H9 (cell line): ENCODE results near the gene HOXB6. TPM values are rescaled to one million over a fixed set of nuclear protein-coding genes. Genes with fewer than 3 reads are reported as not detected.

Experiments used
- DNase-seq: peaks from one replicate; pipeline ENCODE4 v3.0.0-alpha.2; 2017
- H2AFZ ChIP-seq: one replicate; pipeline ENCODE4 v1.6.1; 2013; ENCODE audit warnings: mild to moderate bottlenecking, low read length, control low read depth, moderate library complexity
- H2AK5ac ChIP-seq: 2 replicates; pipeline ENCODE4 v1.6.1; 2013; ENCODE audit warnings: low read length, control low read depth, mixed read lengths; ENCODE audit not compliant: insufficient read length
- H2BK120ac ChIP-seq: one replicate; pipeline ENCODE4 v1.6.1; 2013; ENCODE audit warnings: low read depth, mild to moderate bottlenecking, low read length, control low read depth, inconsistent platforms; ENCODE audit not compliant: poor library complexity, severe bottlenecking
- H2BK12ac ChIP-seq: 2 replicates; pipeline ENCODE4 v1.6.1; 2013; ENCODE audit warnings: low read length, control low read depth, mixed read lengths, low read depth; ENCODE audit not compliant: insufficient read length
- H2BK15ac ChIP-seq: 2 replicates; pipeline ENCODE4 v1.6.1; 2013; ENCODE audit warnings: low read depth, low read length, control low read depth
- H2BK20ac ChIP-seq: one replicate; pipeline ENCODE4 v1.6.1; 2013; ENCODE audit warnings: low read depth, mild to moderate bottlenecking, low read length, control low read depth, inconsistent platforms; ENCODE audit not compliant: poor library complexity, severe bottlenecking
- H2BK5ac ChIP-seq: 2 replicates; pipeline ENCODE4 v1.6.1; 2013; ENCODE audit warnings: low read length, control low read depth, mixed read lengths; ENCODE audit not compliant: insufficient read length
- H3K14ac ChIP-seq: 2 replicates; pipeline ENCODE4 v1.6.1; 2013; ENCODE audit warnings: low read length, control low read depth; ENCODE audit not compliant: insufficient read depth
- H3K18ac ChIP-seq: 2 replicates; pipeline ENCODE4 v1.6.1; 2013; ENCODE audit warnings: low read depth, mild to moderate bottlenecking, mixed read lengths, low read length, control low read depth; ENCODE audit not compliant: insufficient read length
- H3K23ac ChIP-seq: 2 replicates; pipeline ENCODE4 v1.6.1; 2013; ENCODE audit warnings: low read length, control low read depth, mixed read lengths, low read depth; ENCODE audit not compliant: insufficient read length
- H3K23me2 ChIP-seq: 2 replicates; pipeline ENCODE4 v1.6.1; 2013; ENCODE audit warnings: low read depth, mild to moderate bottlenecking, mixed read lengths, low read length, control low read depth; ENCODE audit not compliant: insufficient read length, poor library complexity, severe bottlenecking
- H3K27ac ChIP-seq: 2 replicates; pipeline ENCODE4 v1.5.1; 2013; ENCODE audit warnings: low read length, control low read depth, mixed read lengths, low read depth; ENCODE audit not compliant: insufficient read length
- H3K27me3 ChIP-seq: 2 replicates; pipeline ENCODE4 v1.6.1; 2013; ENCODE audit warnings: low read length, control low read depth, inconsistent platforms; ENCODE audit not compliant: insufficient read depth
- H3K4ac ChIP-seq: 2 replicates; pipeline ENCODE4 v1.6.1; 2013; ENCODE audit warnings: low read depth, mild to moderate bottlenecking, control low read depth, inconsistent platforms, low read length, moderate library complexity
- H3K4me1 ChIP-seq: 2 replicates; pipeline ENCODE4 v1.6.1; 2013; ENCODE audit warnings: low read length, control low read depth, inconsistent platforms; ENCODE audit not compliant: insufficient read depth
- H3K4me2 ChIP-seq: 2 replicates; pipeline ENCODE4 v1.6.1; 2013; ENCODE audit warnings: low read length, control low read depth, mixed read lengths; ENCODE audit not compliant: insufficient read length, insufficient read depth
- H3K56ac ChIP-seq: 2 replicates; pipeline ENCODE4 v1.6.1; 2013; ENCODE audit warnings: low read depth, mild to moderate bottlenecking, mixed read lengths, low read length, control low read depth; ENCODE audit not compliant: insufficient read length
- H3K79me1 ChIP-seq: 2 replicates; pipeline ENCODE4 v1.6.1; 2013; ENCODE audit warnings: low read depth, mild to moderate bottlenecking, moderate library complexity, low read length, control low read depth, inconsistent platforms; ENCODE audit not compliant: insufficient read depth, poor library complexity, severe bottlenecking
- H3K79me2 ChIP-seq: 2 replicates; pipeline ENCODE4 v1.6.1; 2013; ENCODE audit warnings: low read length, control low read depth, inconsistent platforms; ENCODE audit not compliant: insufficient read depth
- H3K9ac ChIP-seq: 2 replicates; pipeline ENCODE4 v1.6.1; 2013; ENCODE audit warnings: low read length, control low read depth, mixed read lengths; ENCODE audit not compliant: insufficient read length; ENCODE audit errors: extremely low read depth
- H3K9me3 ChIP-seq: one replicate; pipeline ENCODE4 v1.6.1; 2013; ENCODE audit warnings: low read depth, low read length, inconsistent platforms; ENCODE audit not compliant: control insufficient read depth
- H3T11ph ChIP-seq: one replicate; pipeline ENCODE4 v1.6.1; 2013; ENCODE audit warnings: mild to moderate bottlenecking, low read length, control low read depth, inconsistent platforms
- H4K20me1 ChIP-seq: one replicate; pipeline ENCODE4 v1.6.1; 2013; ENCODE audit not compliant: control insufficient read depth, insufficient read length, insufficient read depth
- H4K5ac ChIP-seq: 2 replicates; pipeline ENCODE4 v1.6.1; 2013; ENCODE audit warnings: low read depth, mild to moderate bottlenecking, mixed read lengths, low read length, control low read depth; ENCODE audit not compliant: insufficient read length
- H4K8ac ChIP-seq: replicated peaks from 2 replicates; pipeline ENCODE4 v1.6.1; 2013; ENCODE audit warnings: low read length, control low read depth, mixed read lengths, low read depth; ENCODE audit not compliant: insufficient read length
- H4K91ac ChIP-seq: 2 replicates; pipeline ENCODE4 v1.6.1; 2013; ENCODE audit warnings: low read depth, mild to moderate bottlenecking, moderate library complexity, mixed read lengths, low read length, control low read depth; ENCODE audit not compliant: insufficient read length
- H3K27ac Mint-ChIP-seq, 3 experiments: 2 replicates in 2 of 3; 3 replicates in 1 of 3; pipeline ENCODE4 v1.8.0; 2020 to 2021; ENCODE audit warnings: mixed read lengths in 3 of 3, mild to moderate bottlenecking in 1 of 3, moderate library complexity in 1 of 3
- H3K27me3 Mint-ChIP-seq: 2 replicates; pipeline ENCODE4 v1.8.0; 2021; ENCODE audit warnings: low read depth, mild to moderate bottlenecking, moderate library complexity, mixed read lengths
- H3K36me3 Mint-ChIP-seq, 3 experiments: 2 replicates in 2 of 3; 3 replicates in 1 of 3; pipeline ENCODE4 v1.8.0; 2020 to 2021; ENCODE audit warnings: low read depth in 3 of 3, mixed read lengths in 3 of 3; ENCODE audit not compliant: insufficient read depth in 1 of 3
- H3K4me1 Mint-ChIP-seq, 2 experiments: 2 replicates each; pipeline ENCODE4 v1.8.0; 2020; ENCODE audit warnings: mixed read lengths in 2 of 2
- H3K4me3 Mint-ChIP-seq, 2 experiments: 2 replicates in 1 of 2; 3 replicates in 1 of 2; pipeline ENCODE4 v1.8.0; 2020 to 2021; ENCODE audit warnings: mild to moderate bottlenecking in 2 of 2, mixed read lengths in 2 of 2, moderate library complexity in 1 of 2
- H3K9me3 Mint-ChIP-seq, 2 experiments: 2 replicates in 1 of 2; 3 replicates in 1 of 2; pipeline ENCODE4 v1.8.0; 2020; ENCODE audit warnings: mild to moderate bottlenecking in 2 of 2, mixed read lengths in 2 of 2, moderate library complexity in 1 of 2
- WGBS: extraction: QIAGEN DNeasy Blood & Tissue Kit; methylation state at CpG from one replicate; pipeline ENCODE4 v1.1.7; 2013; ENCODE audit warnings: missing lambda C conversion rate, low lambda C conversion rate, mixed read lengths; ENCODE audit not compliant: insufficient read length; ENCODE audit errors: extremely low coverage; 5-methylcytosine and 5-hydroxymethylcytosine counted together
- total RNA-seq: library from RNA; stranded (reverse); gene quantifications from 2 replicates; pipeline ENCODE4 v1.2.1, GENCODE V29; 2021
- TF ChIP-seq, protein P1 (sequence below): fragments of 200-600 bp; sonication (generic); conservative IDR thresholded peaks from 3 replicates; pipeline ENCODE4 v1.8.0; 2021; ENCODE audit warnings: antibody characterized with exemption, mild to moderate bottlenecking

The HOXB6 gene
- total RNA-seq, 1 experiment from 2014 or later: not detected

DNA sequence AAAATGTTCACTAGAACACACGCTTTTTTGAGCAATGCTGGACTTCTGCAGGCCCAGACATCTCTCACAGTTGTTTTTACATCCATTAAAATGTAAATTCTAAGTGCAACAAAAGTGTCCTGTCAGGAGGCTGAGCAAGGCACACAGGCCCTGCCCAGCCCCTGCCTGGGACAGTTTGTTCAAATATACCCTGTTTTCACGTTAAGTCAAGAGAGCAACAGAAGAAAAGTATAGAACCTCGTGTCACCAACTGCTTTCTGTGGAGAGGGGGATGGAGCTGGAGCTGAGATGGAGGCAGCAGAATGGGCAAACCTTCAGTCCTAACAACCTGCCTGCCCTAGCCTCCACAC is 55.5 kb downstream of the HOXB6 start:
- WGBS: no CpG with 5 or more reads among the region's 3 CpGs
- H3K9ac ChIP-seq: no peak overlapping the region
- no peak overlapping the region for H3K56ac ChIP-seq
- Mint-ChIP-seq H3K36me3 (no peaks in the 10 kb centered on the region), H3K9me3 (peaks cover 11 to 18% of the 10 kb centered on the region in 2 experiments; a peak in 4 of 5 replicates), H3K4me1 (peaks cover 33 to 58% of the 10 kb centered on the region in 2 experiments), H3K27me3 (peaks cover 100% of the 10 kb centered on the region), H3K4me3 (no peak overlapping the region), H3K27ac (no peak overlapping the region)
- TF ChIP-seq, protein P1, sequence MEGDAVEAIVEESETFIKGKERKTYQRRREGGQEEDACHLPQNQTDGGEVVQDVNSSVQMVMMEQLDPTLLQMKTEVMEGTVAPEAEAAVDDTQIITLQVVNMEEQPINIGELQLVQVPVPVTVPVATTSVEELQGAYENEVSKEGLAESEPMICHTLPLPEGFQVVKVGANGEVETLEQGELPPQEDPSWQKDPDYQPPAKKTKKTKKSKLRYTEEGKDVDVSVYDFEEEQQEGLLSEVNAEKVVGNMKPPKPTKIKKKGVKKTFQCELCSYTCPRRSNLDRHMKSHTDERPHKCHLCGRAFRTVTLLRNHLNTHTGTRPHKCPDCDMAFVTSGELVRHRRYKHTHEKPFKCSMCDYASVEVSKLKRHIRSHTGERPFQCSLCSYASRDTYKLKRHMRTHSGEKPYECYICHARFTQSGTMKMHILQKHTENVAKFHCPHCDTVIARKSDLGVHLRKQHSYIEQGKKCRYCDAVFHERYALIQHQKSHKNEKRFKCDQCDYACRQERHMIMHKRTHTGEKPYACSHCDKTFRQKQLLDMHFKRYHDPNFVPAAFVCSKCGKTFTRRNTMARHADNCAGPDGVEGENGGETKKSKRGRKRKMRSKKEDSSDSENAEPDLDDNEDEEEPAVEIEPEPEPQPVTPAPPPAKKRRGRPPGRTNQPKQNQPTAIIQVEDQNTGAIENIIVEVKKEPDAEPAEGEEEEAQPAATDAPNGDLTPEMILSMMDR: no peak
- H3K4me1 ChIP-seq: peaks cover 3% of the 10 kb centered on the region; the same call in 1 of the 2 replicates
- peaks cover 3% of the 10 kb centered on the region for H4K20me1 ChIP-seq
- H3K23ac ChIP-seq: no peak overlapping the region
- H3K27ac ChIP-seq: no peak overlapping the region
- H3K79me2 ChIP-seq: no peaks in the 10 kb centered on the region
- no peak overlapping the region for H4K8ac ChIP-seq
- no peak overlapping the region for H4K91ac ChIP-seq
- H2BK120ac ChIP-seq: no peak overlapping the region
- H2BK15ac ChIP-seq: no peak overlapping the region
- no peak overlapping the region for H3K4ac ChIP-seq
- H3K4me2 ChIP-seq: no peak overlapping the region
- H3K14ac ChIP-seq: no peak overlapping the region
- H3K27me3 ChIP-seq: peaks cover 91% of the 10 kb centered on the region
- H3T11ph ChIP-seq: no peak overlapping the region
- H2BK5ac ChIP-seq: no peak overlapping the region
- no peak overlapping the region for H3K18ac ChIP-seq
- no peak for DNase-seq
- H2AK5ac ChIP-seq: no peak overlapping the region
- H3K9me3 ChIP-seq: no peaks in the 10 kb centered on the region
- no peak overlapping the region for H2BK12ac ChIP-seq
- H4K5ac ChIP-seq: no peak overlapping the region
- no peak overlapping the region for H2BK20ac ChIP-seq
- no peaks in the 10 kb centered on the region for H3K79me1 ChIP-seq
- no peak overlapping the region for H2AFZ ChIP-seq
- H3K23me2 ChIP-seq: no peaks in the 10 kb centered on the region
